Vagina (tissue), 2 donors: ENCODE data around the gene THBD.

Experiments
- CTCF ChIP-seq, 3 experiments: fragments of 450-650 bp in 2 of 3; fragments of 200-600 bp in 1 of 3; sonication (generic) in 1 of 3; IDR thresholded peaks; one replicate each; pipeline ENCODE4 v1.5.1; 2017 to 2019; ENCODE audit warnings: antibody characterized with exemption in 3 of 3, mild to moderate bottlenecking in 2 of 3, moderate library complexity in 2 of 3
- POLR2AphosphoS5 ChIP-seq, 2 donors: sonication (generic); formaldehyde crosslinking; IDR thresholded peaks; one replicate each; pipeline ENCODE4 v1.9.0; 2017; ENCODE audit warnings: antibody characterized with exemption in 2 of 2, mild to moderate bottlenecking in 2 of 2, low read depth in 1 of 2; ENCODE audit not compliant: insufficient read depth in 1 of 2

- TF ChIP-seq CTCF (IDR thresholded peaks at IDR 0.05) (no peak), POLR2AphosphoS5 (IDR thresholded peaks at IDR 0.05; ENCODE audit: insufficient read depth in 1 of 2, low read depth in 1 of 2) (no peak)
Measured at GRCh38 chr20:23043376-23043775, 6.1 kb downstream of the THBD start.
